Measurements from ENCODE around the gene EDDM13.
"Not testable (repeated sequence)": the region's sequence is repeated elsewhere in the genome, so short reads cannot be mapped to it uniquely, and the experiment has no call there.

The EDDM13 gene

GRCh38 chr19:56301886-56302620, 29.5 kb downstream of the EDDM13 start:
- peaks cover 5% of the 10 kb centered on the region for H3K9me3 ChIP-seq (ENCODE audit: low read length)
- no peak overlapping the region for H3K4me3 ChIP-seq (ENCODE audit: low read length)
- peaks cover 5% of the 10 kb centered on the region for H3K36me3 ChIP-seq (ENCODE audit: insufficient read depth, low read length)
- H3K27me3 ChIP-seq (ENCODE audit: insufficient read depth, low read length), result no peaks in the 10 kb centered on the region
- H3K4me1 ChIP-seq (ENCODE audit: insufficient read depth, low read length), result no peaks in the 10 kb centered on the region
- no peak overlapping the region for H2AFZ ChIP-seq (ENCODE audit: low read depth, low read length)

DNA sequence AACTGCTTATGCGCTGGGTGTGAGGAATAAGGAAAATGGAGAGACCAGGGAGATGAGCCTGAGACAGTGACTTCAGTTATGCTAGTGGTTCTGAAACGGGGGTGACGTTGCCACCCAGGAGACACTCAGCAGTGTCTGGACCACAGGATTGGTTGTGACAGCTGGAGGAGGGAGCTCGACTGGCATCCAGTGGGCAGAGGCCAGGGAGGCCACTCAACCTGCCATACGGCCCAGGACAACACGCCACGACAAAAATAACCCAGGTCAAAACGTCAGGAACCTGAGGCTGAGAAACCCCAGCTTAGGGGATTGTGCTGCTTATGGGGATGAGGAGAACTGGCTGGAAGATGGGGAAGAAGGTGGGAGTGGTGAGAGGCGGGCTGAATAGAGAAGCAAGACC, 31.7 kb downstream of the EDDM13 start:
- Histone ChIP-seq H3K9me3 (ENCODE audit: low read length) (peaks cover 5% of the 10 kb centered on the region), H2AFZ (ENCODE audit: low read depth, low read length) (no peak overlapping the region), H3K27me3 (ENCODE audit: insufficient read depth, low read length) (no peaks in the 10 kb centered on the region)

DNA sequence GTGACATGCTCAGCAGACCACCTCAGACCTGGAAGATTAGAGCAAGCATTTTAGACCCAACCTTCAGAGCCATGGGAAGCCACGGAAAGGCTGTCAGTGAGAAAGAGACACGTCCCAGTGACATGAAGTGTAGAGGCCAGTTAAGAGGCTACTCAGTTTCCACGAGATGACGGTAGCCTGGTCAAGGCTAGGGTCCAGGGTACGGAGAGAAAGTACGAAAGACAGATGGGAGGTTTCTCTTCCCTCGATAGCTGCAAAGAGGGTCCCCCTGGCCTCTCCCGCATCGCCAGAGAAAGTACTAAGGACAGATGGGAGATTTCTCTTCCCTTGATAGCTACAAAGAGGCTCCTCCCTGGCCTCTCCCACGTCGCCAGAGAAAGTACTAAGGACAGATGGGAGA, 33.5 kb downstream of the EDDM13 start:
- peaks cover 5% of the 10 kb centered on the region for H3K9me3 ChIP-seq (ENCODE audit: low read length)
- no peaks in the 10 kb centered on the region for H3K4me1 ChIP-seq (ENCODE audit: insufficient read depth, low read length)
- H2AFZ ChIP-seq (ENCODE audit: low read depth, low read length), result no peak overlapping the region
- H3K36me3 ChIP-seq (ENCODE audit: insufficient read depth, low read length), result peaks cover 14% of the 10 kb centered on the region
- H3K27me3 ChIP-seq (ENCODE audit: insufficient read depth, low read length), result no peaks in the 10 kb centered on the region
- H3K4me3 ChIP-seq (ENCODE audit: low read length), result no peak overlapping the region

More for the DNA sequence above, 31.7 kb downstream of the EDDM13 start:
- Histone ChIP-seq H3K36me3 (ENCODE audit: insufficient read depth, low read length) (peaks cover 6% of the 10 kb centered on the region), H3K4me3 (ENCODE audit: low read length) (no peak overlapping the region), H3K4me1 (ENCODE audit: insufficient read depth, low read length) (no peaks in the 10 kb centered on the region)

DNA sequence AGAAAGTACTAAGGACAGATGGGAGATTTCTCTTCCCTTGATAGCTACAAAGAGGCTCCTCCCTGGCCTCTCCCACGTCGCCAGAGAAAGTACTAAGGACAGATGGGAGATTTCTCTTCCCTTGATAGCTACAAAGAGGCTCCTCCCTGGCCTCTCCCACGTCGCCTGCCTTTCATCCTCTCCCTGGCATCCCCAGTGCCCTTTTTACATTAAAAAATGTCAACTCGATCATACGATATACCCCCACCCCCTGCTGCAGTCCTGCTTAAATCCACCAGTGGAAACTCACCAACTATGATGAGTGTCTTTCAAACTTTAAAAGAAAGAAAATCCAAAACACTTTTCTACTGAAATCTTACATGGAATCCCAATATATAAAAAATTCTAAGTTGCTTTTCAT, 34.5 kb downstream of the EDDM13 start:
- H3K27me3 ChIP-seq (ENCODE audit: insufficient read depth, low read length); H3K4me3 ChIP-seq (ENCODE audit: low read length); H3K4me1 ChIP-seq (ENCODE audit: insufficient read depth, low read length); H3K9me3 ChIP-seq (ENCODE audit: low read length); H2AFZ ChIP-seq (ENCODE audit: low read depth, low read length): not testable (repeated sequence)
- peaks cover 17% of the 10 kb centered on the region for H3K36me3 ChIP-seq (ENCODE audit: insufficient read depth, low read length)

DNA sequence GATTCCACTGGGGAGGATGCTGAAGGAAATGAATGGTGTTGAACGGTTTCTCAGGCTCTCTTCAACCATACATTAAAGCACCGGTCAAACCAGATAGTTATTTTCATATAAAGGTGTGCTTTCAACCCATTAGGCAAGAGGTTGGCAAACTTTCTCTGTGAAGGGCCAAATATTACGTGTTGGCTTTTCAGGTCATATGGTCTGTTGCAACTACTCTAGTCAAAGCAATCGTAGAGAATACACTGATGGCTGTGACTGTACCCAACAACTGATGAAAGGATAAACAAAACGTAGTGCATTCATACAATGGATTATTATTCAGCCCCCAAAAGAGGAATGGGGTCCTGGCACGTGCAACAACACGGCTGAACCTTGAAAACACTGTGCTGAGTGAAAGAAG, 36.2 kb downstream of the EDDM13 start:
- peaks cover 17% of the 10 kb centered on the region for H3K36me3 ChIP-seq (ENCODE audit: insufficient read depth, low read length)
- no peaks in the 10 kb centered on the region for H3K27me3 ChIP-seq (ENCODE audit: insufficient read depth, low read length)
- H2AFZ ChIP-seq (ENCODE audit: low read depth, low read length), result no peak overlapping the region
- peaks cover 5% of the 10 kb centered on the region for H3K9me3 ChIP-seq (ENCODE audit: low read length)
- no peak overlapping the region for H3K4me3 ChIP-seq (ENCODE audit: low read length)
- peaks cover 5% of the 10 kb centered on the region for H3K4me1 ChIP-seq (ENCODE audit: insufficient read depth, low read length)

DNA sequence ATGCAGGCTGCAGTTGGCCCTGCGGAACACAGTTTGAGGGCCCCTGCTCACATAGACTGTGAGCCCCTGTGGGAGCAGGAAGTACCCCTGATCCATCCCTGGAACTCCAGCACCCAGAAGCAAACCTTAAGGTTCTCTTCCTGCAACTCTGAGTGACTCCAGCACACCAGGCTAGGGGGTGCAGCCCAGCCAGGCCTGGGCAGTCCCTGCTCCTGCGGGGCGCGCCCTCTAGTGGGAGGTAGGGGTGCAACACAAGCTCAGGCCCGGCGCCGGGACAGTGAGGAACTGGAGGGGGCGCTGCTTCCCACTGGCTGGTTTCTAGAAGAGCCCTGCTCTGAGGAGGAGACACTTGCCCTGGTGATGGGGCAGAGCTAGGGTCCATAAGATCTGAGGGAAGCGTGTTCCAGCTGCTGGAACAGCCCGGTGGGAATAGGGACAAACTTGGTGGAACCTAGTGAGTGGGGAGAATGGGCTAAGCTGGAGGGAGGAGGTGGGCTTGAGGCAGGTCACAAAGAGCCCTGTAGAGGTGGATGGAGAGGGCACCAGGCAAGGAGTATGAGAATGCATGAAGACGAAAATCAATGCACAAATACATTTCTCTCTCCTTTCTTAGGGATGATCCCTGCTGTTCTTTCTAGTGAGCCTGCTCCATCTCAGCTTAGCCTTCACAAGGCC, 37.1 kb downstream of the EDDM13 start:
- Histone ChIP-seq H3K9me3 (ENCODE audit: low read length) (peaks cover 4% of the 10 kb centered on the region), H2AFZ (ENCODE audit: low read depth, low read length) (no peak overlapping the region), H3K4me1 (ENCODE audit: insufficient read depth, low read length) (peaks cover 6% of the 10 kb centered on the region), H3K27me3 (ENCODE audit: insufficient read depth, low read length) (no peaks in the 10 kb centered on the region), H3K4me3 (ENCODE audit: low read length) (no peak overlapping the region), H3K36me3 (ENCODE audit: insufficient read depth, low read length) (peaks cover 13% of the 10 kb centered on the region)

DNA sequence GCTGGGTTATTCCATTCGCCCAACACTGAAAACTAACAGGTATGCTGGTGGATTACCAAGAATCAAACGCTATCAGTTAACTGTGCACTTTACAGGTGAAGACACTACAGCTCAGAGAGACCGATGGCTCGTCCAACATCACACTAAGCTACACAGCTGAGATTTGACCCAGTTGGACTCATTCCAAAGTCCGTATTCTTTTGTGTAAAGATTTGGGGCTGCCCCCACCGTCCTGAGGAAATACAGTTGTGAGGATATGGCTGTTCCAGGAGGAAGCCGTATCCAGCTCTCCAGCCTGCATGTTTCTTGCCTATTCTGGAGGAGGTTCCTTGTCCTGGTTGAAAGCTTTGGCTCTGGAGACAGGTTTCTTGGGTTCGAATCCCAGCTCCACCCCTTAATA, 37.9 kb downstream of the EDDM13 start:
- Histone ChIP-seq H2AFZ (ENCODE audit: low read depth, low read length) (no peak overlapping the region), H3K27me3 (ENCODE audit: insufficient read depth, low read length) (no peaks in the 10 kb centered on the region), H3K9me3 (ENCODE audit: low read length) (peaks cover 4% of the 10 kb centered on the region), H3K4me3 (ENCODE audit: low read length) (no peak overlapping the region), H3K36me3 (ENCODE audit: insufficient read depth, low read length) (peaks cover 12% of the 10 kb centered on the region), H3K4me1 (ENCODE audit: insufficient read depth, low read length) (peaks cover 9% of the 10 kb centered on the region)

- H3K27me3 ChIP-seq (ENCODE audit: insufficient read depth, low read length), result no peaks in the 10 kb centered on the region
- H3K9me3 ChIP-seq (ENCODE audit: low read length), result no peaks in the 10 kb centered on the region
- H3K4me1 ChIP-seq (ENCODE audit: insufficient read depth, low read length), result peaks cover 16% of the 10 kb centered on the region
- H3K4me3 ChIP-seq (ENCODE audit: low read length), result no peak overlapping the region
- peaks cover 12% of the 10 kb centered on the region for H3K36me3 ChIP-seq (ENCODE audit: insufficient read depth, low read length)
- H2AFZ ChIP-seq (ENCODE audit: low read depth, low read length), result no peak overlapping the region
Measured at GRCh38 chr19:56312342-56312741, 39.8 kb downstream of the EDDM13 start.

GRCh38 chr19:56312787-56313657, 40.5 kb downstream of the EDDM13 start:
- Histone ChIP-seq H2AFZ (ENCODE audit: low read depth, low read length) (no peak overlapping the region), H3K27me3 (ENCODE audit: insufficient read depth, low read length) (no peaks in the 10 kb centered on the region), H3K4me1 (ENCODE audit: insufficient read depth, low read length) (peaks cover 16% of the 10 kb centered on the region), H3K36me3 (ENCODE audit: insufficient read depth, low read length) (peaks cover 12% of the 10 kb centered on the region), H3K4me3 (ENCODE audit: low read length) (no peak overlapping the region), H3K9me3 (ENCODE audit: low read length) (no peaks in the 10 kb centered on the region)

DNA sequence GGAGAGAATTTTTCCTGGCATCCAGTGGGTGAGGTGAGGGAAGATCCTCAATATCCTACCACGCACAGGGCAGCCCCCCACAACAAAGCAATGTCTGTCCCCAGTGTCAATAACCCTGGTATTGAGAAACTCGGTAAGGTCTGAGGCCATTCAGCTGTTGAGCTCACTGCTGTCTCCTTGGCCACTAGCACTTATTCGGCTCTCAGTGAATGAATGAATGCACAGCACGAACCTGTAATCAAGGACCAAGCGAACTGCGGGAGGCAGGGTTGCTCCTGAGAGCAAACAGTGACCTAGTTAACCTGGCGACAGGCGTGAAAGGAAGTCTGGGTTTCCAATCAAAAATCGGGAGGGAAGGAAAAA, 41.5 kb downstream of the EDDM13 start:
- Histone ChIP-seq H3K4me3 (ENCODE audit: low read length) (peak overlapping the region; percentile 74), H3K27me3 (ENCODE audit: insufficient read depth, low read length) (no peaks in the 10 kb centered on the region), H3K36me3 (ENCODE audit: insufficient read depth, low read length) (peaks cover 12% of the 10 kb centered on the region), H3K9me3 (ENCODE audit: low read length) (no peaks in the 10 kb centered on the region), H2AFZ (ENCODE audit: low read depth, low read length) (peak overlapping the region; percentile 75), H3K4me1 (ENCODE audit: insufficient read depth, low read length) (peaks cover 16% of the 10 kb centered on the region)

GRCh38 chr19:56314381-56315076, 42.0 kb downstream of the EDDM13 start, which contains the start of gene ZSCAN5A:
ZSCAN5A (minus strand) TSS chr19:56314839; CDS start chr19:56225046, 89,793 bp downstream.
- peaks cover 16% of the 10 kb centered on the region for H3K4me1 ChIP-seq (ENCODE audit: insufficient read depth, low read length)
- no peaks in the 10 kb centered on the region for H3K9me3 ChIP-seq (ENCODE audit: low read length)
- H3K4me3 ChIP-seq (ENCODE audit: low read length), result peak within 1 kb of the TSS; percentile 74
- peak within 1 kb of the TSS; percentile 75 for H2AFZ ChIP-seq (ENCODE audit: low read depth, low read length)
- peaks cover 8% of the 10 kb centered on the region for H3K36me3 ChIP-seq (ENCODE audit: insufficient read depth, low read length)
- no peaks in the 10 kb centered on the region for H3K27me3 ChIP-seq (ENCODE audit: insufficient read depth, low read length)

DNA sequence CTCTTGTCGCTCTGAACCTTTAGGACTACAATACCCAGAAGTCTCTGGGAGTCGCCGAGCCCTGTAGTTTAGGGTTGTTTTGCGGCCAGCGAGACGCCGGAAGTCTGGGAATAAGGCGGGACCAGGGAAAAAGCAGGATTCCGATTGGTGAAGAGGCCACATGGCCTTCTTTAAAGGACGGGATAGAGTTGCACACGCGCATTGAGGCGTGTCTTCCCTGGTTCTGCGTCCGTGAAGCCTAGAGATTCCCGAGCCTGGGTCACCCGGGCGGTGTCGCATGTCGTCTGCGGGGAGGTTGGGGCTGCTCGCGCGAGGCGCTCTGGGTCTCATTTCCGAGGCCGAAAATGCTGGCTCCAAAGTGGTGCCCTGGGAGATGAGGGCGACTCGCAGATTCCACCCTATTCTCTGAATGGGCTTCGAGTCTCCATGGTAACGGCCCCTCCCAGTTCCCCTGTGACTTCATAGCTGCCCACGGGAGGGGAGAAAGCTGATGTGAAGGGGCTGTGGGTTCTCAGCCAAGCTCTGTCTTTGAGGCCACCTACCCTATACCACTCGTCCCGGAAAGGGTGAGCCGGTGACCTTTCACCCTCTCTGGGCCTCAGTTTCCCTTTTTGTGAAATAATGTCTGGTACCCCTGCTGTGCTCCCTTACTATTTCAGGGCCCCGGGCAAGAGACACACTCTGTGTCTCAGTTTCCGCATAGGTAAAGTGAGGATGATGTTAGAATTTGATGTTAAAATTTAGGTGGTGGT, 42.7 kb downstream of the EDDM13 start:
- peak overlapping the region; percentile 74 for H3K4me3 ChIP-seq (ENCODE audit: low read length)
- H3K4me1 ChIP-seq (ENCODE audit: insufficient read depth, low read length), result peaks cover 16% of the 10 kb centered on the region
- no peaks in the 10 kb centered on the region for H3K9me3 ChIP-seq (ENCODE audit: low read length)
- peak overlapping the region; percentile 75 for H2AFZ ChIP-seq (ENCODE audit: low read depth, low read length)
- H3K36me3 ChIP-seq (ENCODE audit: insufficient read depth, low read length), result peaks cover 3% of the 10 kb centered on the region
- H3K27me3 ChIP-seq (ENCODE audit: insufficient read depth, low read length), result no peaks in the 10 kb centered on the region

Data from neuron (in vitro differentiated cells).